Liver (tissue), 9 donors: ENCODE data around the gene STK11IP. TPM values are rescaled to one million over a fixed set of nuclear protein-coding genes. Genes with fewer than 3 reads are reported as not detected.

ENCODE experiments used
- DNase-seq: peaks from one replicate; pipeline ENCODE4 v3.0.0-alpha.2; 2017; ENCODE audit warnings: low spot score
- H3K27ac ChIP-seq, 2 donors: one replicate each; pipeline ENCODE4 v1.7.0; 2013; ENCODE audit warnings: inconsistent platforms in 2 of 2, low read length in 2 of 2, control low read depth in 1 of 2, low read depth in 1 of 2, mild to moderate bottlenecking in 1 of 2
- H3K27me3 ChIP-seq, 4 donors: one replicate each; pipeline versions ENCODE4 v1.6.1 to v1.7.0; 2013; ENCODE audit warnings: low read length in 3 of 4, inconsistent platforms in 1 of 4, mild to moderate bottlenecking in 1 of 4, moderate library complexity in 1 of 4; ENCODE audit not compliant: control insufficient read depth in 4 of 4, insufficient read depth in 4 of 4
- H3K36me3 ChIP-seq, 4 donors: one replicate each; pipeline versions ENCODE4 v1.6.1 to v1.7.0; 2013; ENCODE audit warnings: low read length in 3 of 4, mild to moderate bottlenecking in 3 of 4, low read depth in 1 of 4, moderate library complexity in 1 of 4; ENCODE audit not compliant: control insufficient read depth in 4 of 4, insufficient read depth in 3 of 4
- H3K4me1 ChIP-seq, 4 donors: one replicate each; pipeline versions ENCODE4 v1.6.1 to v1.7.0; 2013; ENCODE audit warnings: low read length in 3 of 4, mild to moderate bottlenecking in 3 of 4, moderate library complexity in 1 of 4; ENCODE audit not compliant: control insufficient read depth in 4 of 4, insufficient read depth in 4 of 4
- H3K4me3 ChIP-seq, 3 donors: one replicate each; pipeline versions ENCODE4 v1.6.1 to v1.7.0; 2013; ENCODE audit warnings: low read length in 3 of 3, control low read depth in 1 of 3, low read depth in 1 of 3, mild to moderate bottlenecking in 1 of 3
- H3K9ac ChIP-seq, 2 donors: one replicate each; pipeline ENCODE4 v1.7.0; 2013; ENCODE audit warnings: low read length in 2 of 2, mild to moderate bottlenecking in 2 of 2, moderate library complexity in 2 of 2, control low read depth in 1 of 2, low read depth in 1 of 2
- H3K9me3 ChIP-seq, 4 donors: one replicate each; pipeline versions ENCODE4 v1.6.1 to v1.7.0; 2013; ENCODE audit warnings: low read length in 3 of 4; ENCODE audit not compliant: control insufficient read depth in 4 of 4
- EGR1 ChIP-seq, 2 donors: IDR thresholded peaks; 2 replicates each; pipeline ENCODE4 v1.6.1; 2016 to 2018; ENCODE audit warnings: antibody characterized with exemption in 2 of 2, low read depth in 2 of 2
- GABPA ChIP-seq, 2 donors: IDR thresholded peaks in 1 of 2; conservative IDR thresholded peaks in 1 of 2; 2 replicates each; pipeline ENCODE4 v1.6.1; 2016; ENCODE audit warnings: antibody characterized with exemption in 2 of 2, mild to moderate bottlenecking in 1 of 2, moderate library complexity in 1 of 2
- HNF4A ChIP-seq, 2 donors: conservative IDR thresholded peaks; 2 replicates each; pipeline ENCODE4 v1.6.1; 2016; ENCODE audit warnings: antibody characterized with exemption in 2 of 2, mild to moderate bottlenecking in 2 of 2
- JUND ChIP-seq, 2 donors: IDR thresholded peaks; 2 replicates each; pipeline ENCODE4 v1.6.1; 2016; ENCODE audit warnings: antibody characterized with exemption in 2 of 2
- RAD21 ChIP-seq, 2 donors: IDR thresholded peaks; 2 replicates each; pipeline ENCODE4 v1.6.1; 2016; ENCODE audit warnings: antibody characterized with exemption in 2 of 2, mild to moderate bottlenecking in 2 of 2
- SP1 ChIP-seq: IDR thresholded peaks from 2 replicates; pipeline ENCODE4 v1.6.1; 2018; ENCODE audit warnings: antibody characterized with exemption, mild to moderate bottlenecking
- TAF1 ChIP-seq: conservative IDR thresholded peaks from 2 replicates; pipeline ENCODE4 v1.6.1; 2016; ENCODE audit warnings: antibody characterized with exemption, mild to moderate bottlenecking
- YY1 ChIP-seq: IDR thresholded peaks from 2 replicates; pipeline ENCODE4 v1.6.1; 2016; ENCODE audit warnings: antibody characterized with exemption, mild to moderate bottlenecking
- WGBS: extraction: QIAGEN DNeasy Blood & Tissue Kit; methylation state at CpG from one replicate; pipeline ENCODE4 v1.1.7; 2013; 5-methylcytosine and 5-hydroxymethylcytosine counted together
- polyA plus RNA-seq, 2 donors: library from polyadenylated mRNA; stranded (reverse) in 1 of 2; unstranded in 1 of 2; fragments of 200-250 nt in 1 of 2; fragments of >200 nt in 1 of 2; fragmentation: Nextera tagmentation in 1 of 2; extraction: Ambion mirVana in 1 of 2; gene quantifications; one replicate each; pipeline versions ENCODE4 v1.2.1 to v1.2.3, GENCODE V29; 2013 to 2015
- total RNA-seq, 2 donors: library from RNA; depleted of rRNA; stranded (reverse); fragments of >200 nt; gene quantifications; one replicate each; pipeline ENCODE4 v1.2.3, GENCODE V29; 2014
- TF ChIP-seq, protein P1 (sequence below): IDR thresholded peaks from 2 replicates; pipeline ENCODE4 v1.6.1; 2016; ENCODE audit warnings: antibody characterized with exemption
- TF ChIP-seq, protein P2 (sequence below): fragments of 150-350 bp; IDR thresholded peaks from 2 replicates; pipeline ENCODE4 v1.5.1; 2017; ENCODE audit warnings: improper control_type of control experiment, low read depth, low read length; ENCODE audit not compliant: missing input control
- TF ChIP-seq, protein P3 (sequence below): IDR thresholded peaks from 2 replicates; pipeline ENCODE4 v1.6.1; 2016; ENCODE audit warnings: antibody characterized with exemption
- TF ChIP-seq, protein P4 (sequence below): IDR thresholded peaks from 2 replicates; pipeline ENCODE4 v1.6.1; 2016; ENCODE audit warnings: antibody characterized with exemption
- donor health status: healthy.
- donor health status: healthy.
- donor health status: healthy.
- donor health status: healthy.
- donor health status: healthy.

The STK11IP gene
- total and polyA plus RNA-seq, 4 donors, result 2.9 to 8.4 (median 6.4) TPM

DNA sequence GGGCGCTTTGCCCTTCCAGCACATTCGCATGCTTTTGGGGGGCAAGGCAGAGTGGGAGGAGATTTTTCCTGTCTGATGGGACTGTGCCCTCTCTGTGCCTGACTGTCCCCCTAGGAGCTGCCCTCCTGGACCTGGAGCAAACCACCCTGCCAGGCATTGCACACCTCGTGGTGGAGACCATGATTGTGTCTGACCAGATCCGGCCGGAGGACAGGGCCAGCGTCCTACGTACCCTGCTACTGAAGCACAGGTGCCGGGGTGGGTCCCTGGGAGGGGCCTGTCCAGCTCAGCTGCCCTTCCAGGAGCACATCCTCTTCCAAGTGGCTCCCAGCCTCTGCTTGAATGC lies 35.1 kb downstream of the STK11IP start:
- no peaks in the 10 kb centered on the region for H3K27me3 ChIP-seq
- TF ChIP-seq, protein P1, sequence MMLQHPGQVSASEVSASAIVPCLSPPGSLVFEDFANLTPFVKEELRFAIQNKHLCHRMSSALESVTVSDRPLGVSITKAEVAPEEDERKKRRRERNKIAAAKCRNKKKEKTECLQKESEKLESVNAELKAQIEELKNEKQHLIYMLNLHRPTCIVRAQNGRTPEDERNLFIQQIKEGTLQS, result no peak
- TF ChIP-seq EGR1 (IDR thresholded peaks at IDR 0.05; ENCODE audit: low read depth in 2 of 2) (no peak), TAF1 (no peak), JUND (IDR thresholded peaks at IDR 0.05) (no peak), YY1 (no peak), SP1 (no peak), RAD21 (IDR thresholded peaks at IDR 0.05) (no peak), GABPA (IDR thresholded peaks at IDR 0.05 in 1 of 2, conservative IDR thresholded peaks at IDR 0.05 in 1 of 2) (no peak)
- TF ChIP-seq, protein P2, sequence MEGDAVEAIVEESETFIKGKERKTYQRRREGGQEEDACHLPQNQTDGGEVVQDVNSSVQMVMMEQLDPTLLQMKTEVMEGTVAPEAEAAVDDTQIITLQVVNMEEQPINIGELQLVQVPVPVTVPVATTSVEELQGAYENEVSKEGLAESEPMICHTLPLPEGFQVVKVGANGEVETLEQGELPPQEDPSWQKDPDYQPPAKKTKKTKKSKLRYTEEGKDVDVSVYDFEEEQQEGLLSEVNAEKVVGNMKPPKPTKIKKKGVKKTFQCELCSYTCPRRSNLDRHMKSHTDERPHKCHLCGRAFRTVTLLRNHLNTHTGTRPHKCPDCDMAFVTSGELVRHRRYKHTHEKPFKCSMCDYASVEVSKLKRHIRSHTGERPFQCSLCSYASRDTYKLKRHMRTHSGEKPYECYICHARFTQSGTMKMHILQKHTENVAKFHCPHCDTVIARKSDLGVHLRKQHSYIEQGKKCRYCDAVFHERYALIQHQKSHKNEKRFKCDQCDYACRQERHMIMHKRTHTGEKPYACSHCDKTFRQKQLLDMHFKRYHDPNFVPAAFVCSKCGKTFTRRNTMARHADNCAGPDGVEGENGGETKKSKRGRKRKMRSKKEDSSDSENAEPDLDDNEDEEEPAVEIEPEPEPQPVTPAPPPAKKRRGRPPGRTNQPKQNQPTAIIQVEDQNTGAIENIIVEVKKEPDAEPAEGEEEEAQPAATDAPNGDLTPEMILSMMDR, result no peak
- TF ChIP-seq, protein P3, sequence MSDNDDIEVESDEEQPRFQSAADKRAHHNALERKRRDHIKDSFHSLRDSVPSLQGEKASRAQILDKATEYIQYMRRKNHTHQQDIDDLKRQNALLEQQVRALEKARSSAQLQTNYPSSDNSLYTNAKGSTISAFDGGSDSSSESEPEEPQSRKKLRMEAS, result no peak
- DNase-seq, result no peak
- 87% methylated on average over 8 of the region's 8 CpGs for whole genome bisulfite sequencing
- no peaks in the 10 kb centered on the region for H3K36me3 ChIP-seq
- peaks cover 0 to 3% (median under 1%) of the 10 kb centered on the region in 4 donors for H3K4me1 ChIP-seq
- no peak overlapping the region for H3K9ac ChIP-seq
- H3K27ac ChIP-seq, result no peak overlapping the region
- H3K9me3 ChIP-seq, result no peaks in the 10 kb centered on the region
- H3K4me3 ChIP-seq, result no peak overlapping the region

DNA sequence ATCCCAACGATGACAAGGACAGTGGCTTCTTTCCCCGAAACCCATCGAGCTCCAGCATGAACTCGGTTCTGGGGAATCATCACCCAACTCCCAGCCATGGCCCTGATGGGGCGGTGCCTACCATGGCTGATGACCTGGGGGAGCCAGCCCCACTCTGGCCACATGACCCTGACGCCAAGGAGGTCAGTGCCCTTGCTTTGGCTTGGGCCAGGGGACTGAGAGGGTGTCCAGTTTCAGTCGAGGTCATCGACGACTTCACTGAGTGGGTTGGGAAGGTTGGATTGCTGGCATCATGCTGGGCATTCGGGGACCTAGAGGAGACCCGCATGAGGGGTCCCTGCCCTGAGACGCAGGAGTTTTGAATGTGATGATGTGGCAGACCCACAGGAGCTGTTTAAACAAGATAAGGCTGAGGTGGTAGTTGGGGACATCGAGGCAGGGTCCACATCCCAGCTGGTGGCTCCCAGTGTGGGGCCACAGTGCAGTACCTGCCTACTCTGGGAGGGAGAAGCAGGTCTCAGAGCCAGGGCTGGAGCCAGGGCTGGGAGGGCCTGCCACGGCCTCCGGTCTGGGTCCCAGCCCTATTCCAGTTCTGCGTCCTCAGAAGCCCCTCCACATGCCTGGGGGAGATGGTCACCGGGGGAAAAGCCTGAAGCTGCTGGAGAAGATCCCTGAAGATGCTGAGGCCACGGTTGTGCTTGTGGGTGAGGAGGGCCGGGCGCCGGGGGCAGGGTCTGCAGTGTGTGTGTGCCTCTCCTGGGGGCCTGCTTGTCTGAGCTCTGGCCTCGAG lies 35.8 kb downstream of the STK11IP start:
- Histone ChIP-seq H3K9ac (no peak overlapping the region), H3K4me3 (no peak overlapping the region), H3K27ac (no peak overlapping the region), H3K4me1 (no peaks in the 10 kb centered on the region), H3K27me3 (no peaks in the 10 kb centered on the region), H3K36me3 (no peaks in the 10 kb centered on the region), H3K9me3 (no peaks in the 10 kb centered on the region)
- no peak for DNase-seq
- WGBS, result 83% methylated on average over 22 of the region's 22 CpGs
- TF ChIP-seq HNF4A (conservative IDR thresholded peaks at IDR 0.05) (no peak), EGR1 (IDR thresholded peaks at IDR 0.05; ENCODE audit: low read depth in 2 of 2) (no peak)
- TF ChIP-seq, protein P4, sequence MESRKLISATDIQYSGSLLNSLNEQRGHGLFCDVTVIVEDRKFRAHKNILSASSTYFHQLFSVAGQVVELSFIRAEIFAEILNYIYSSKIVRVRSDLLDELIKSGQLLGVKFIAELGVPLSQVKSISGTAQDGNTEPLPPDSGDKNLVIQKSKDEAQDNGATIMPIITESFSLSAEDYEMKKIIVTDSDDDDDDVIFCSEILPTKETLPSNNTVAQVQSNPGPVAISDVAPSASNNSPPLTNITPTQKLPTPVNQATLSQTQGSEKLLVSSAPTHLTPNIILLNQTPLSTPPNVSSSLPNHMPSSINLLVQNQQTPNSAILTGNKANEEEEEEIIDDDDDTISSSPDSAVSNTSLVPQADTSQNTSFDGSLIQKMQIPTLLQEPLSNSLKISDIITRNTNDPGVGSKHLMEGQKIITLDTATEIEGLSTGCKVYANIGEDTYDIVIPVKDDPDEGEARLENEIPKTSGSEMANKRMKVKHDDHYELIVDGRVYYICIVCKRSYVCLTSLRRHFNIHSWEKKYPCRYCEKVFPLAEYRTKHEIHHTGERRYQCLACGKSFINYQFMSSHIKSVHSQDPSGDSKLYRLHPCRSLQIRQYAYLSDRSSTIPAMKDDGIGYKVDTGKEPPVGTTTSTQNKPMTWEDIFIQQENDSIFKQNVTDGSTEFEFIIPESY, result no peak
